IPS-18a (cell line): ENCODE results near the gene CD44.

Source experiments
- H3K27ac ChIP-seq: one replicate; pipeline ENCODE4 v1.5.1; 2013; ENCODE audit warnings: low read length
- H3K27me3 ChIP-seq: one replicate; pipeline ENCODE4 v1.6.1; 2013; ENCODE audit warnings: mild to moderate bottlenecking, low read length; ENCODE audit not compliant: control insufficient read depth, insufficient read depth
- H3K36me3 ChIP-seq: one replicate; pipeline ENCODE4 v1.6.1; 2013; ENCODE audit warnings: low read depth, low read length; ENCODE audit not compliant: control insufficient read depth
- H3K4me1 ChIP-seq: one replicate; pipeline ENCODE4 v1.6.1; 2013; ENCODE audit warnings: low read depth, low read length; ENCODE audit not compliant: control insufficient read depth
- H3K4me3 ChIP-seq: one replicate; pipeline ENCODE4 v1.5.1; 2013; ENCODE audit warnings: low read length
- H3K9ac ChIP-seq: one replicate; pipeline ENCODE4 v1.6.1; 2013; ENCODE audit warnings: mild to moderate bottlenecking, low read length, moderate library complexity
- H3K9me3 ChIP-seq: one replicate; pipeline ENCODE4 v1.6.1; 2013; ENCODE audit warnings: low read depth, low read length; ENCODE audit not compliant: control insufficient read depth

The CD44 gene

DNA sequence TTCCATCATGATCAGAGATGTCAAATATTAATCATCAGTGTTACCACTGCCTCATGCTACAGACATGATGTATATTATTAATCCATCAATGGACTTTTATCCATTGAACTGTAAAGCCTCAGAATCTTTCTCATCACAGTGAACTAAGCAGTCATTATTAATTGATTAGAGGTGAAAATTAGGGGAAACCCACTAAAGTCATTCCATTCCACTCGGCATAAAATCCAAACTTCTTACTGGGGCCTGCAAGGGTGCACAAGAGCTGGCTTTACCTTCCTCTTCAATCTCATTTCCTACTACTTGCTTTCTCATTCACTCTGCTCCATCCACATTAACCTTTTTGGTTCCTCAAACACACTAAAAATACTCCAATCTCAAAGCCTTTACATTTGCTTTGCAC, 7.9 kb upstream of the CD44 start:
- no peaks in the 10 kb centered on the region for H3K36me3 ChIP-seq
- peaks cover under 1% of the 10 kb centered on the region for H3K27me3 ChIP-seq
- no peaks in the 10 kb centered on the region for H3K9me3 ChIP-seq
- H3K4me1 ChIP-seq = no peaks in the 10 kb centered on the region
- no peak overlapping the region for H3K4me3 ChIP-seq
- no peak overlapping the region for H3K9ac ChIP-seq
- no peak overlapping the region for H3K27ac ChIP-seq

DNA sequence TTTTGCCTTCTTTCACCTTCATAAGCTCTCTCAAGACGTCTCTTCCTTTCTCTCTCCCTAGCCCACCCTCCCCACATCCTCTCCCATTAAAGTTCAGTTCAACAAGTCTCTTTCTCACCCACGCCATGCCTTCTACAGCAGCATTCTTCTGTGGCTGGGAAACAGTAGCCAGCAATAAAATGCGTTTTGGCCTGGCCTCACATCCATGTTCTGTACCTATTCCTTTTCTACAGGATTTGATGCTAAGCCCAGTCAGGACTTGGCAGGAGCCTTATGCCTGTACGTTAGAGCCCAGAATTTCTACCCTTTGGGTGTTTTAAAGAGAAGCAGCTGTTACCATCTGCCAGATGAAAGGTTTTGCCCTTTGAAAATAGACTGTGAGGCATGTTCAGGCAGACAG, 7.1 kb upstream of the CD44 start:
- H3K4me3 ChIP-seq = no peak overlapping the region
- no peak overlapping the region for H3K27ac ChIP-seq
- H3K9ac ChIP-seq = no peak overlapping the region
- H3K36me3 ChIP-seq = no peaks in the 10 kb centered on the region
- H3K9me3 ChIP-seq = no peaks in the 10 kb centered on the region
- H3K27me3 ChIP-seq = peaks cover 8% of the 10 kb centered on the region
- H3K4me1 ChIP-seq = no peaks in the 10 kb centered on the region

DNA sequence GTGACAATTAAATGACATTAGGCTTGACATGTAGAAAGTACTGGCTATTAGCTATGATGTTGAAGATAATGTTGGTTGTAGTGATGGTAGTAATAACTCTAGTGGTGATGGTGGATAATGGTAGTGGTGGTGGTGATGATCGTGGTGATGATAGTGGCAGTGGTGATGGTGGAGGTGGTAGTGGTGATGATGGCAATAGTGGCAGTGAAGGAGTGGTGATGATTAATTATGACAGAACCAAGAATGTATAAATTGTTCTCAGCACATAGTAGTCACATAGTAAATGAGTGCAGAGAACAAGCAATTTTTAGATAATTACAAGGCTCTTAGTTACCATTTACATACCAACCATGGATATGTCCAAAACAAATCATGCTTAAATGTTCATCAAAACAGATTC, 5.3 kb upstream of the CD44 start:
- peaks cover 24% of the 10 kb centered on the region for H3K27me3 ChIP-seq
- H3K4me3 ChIP-seq = no peak overlapping the region
- H3K27ac ChIP-seq = no peak overlapping the region
- H3K9me3 ChIP-seq = no peaks in the 10 kb centered on the region
- H3K9ac ChIP-seq = no peak overlapping the region
- no peaks in the 10 kb centered on the region for H3K4me1 ChIP-seq
- no peaks in the 10 kb centered on the region for H3K36me3 ChIP-seq

DNA sequence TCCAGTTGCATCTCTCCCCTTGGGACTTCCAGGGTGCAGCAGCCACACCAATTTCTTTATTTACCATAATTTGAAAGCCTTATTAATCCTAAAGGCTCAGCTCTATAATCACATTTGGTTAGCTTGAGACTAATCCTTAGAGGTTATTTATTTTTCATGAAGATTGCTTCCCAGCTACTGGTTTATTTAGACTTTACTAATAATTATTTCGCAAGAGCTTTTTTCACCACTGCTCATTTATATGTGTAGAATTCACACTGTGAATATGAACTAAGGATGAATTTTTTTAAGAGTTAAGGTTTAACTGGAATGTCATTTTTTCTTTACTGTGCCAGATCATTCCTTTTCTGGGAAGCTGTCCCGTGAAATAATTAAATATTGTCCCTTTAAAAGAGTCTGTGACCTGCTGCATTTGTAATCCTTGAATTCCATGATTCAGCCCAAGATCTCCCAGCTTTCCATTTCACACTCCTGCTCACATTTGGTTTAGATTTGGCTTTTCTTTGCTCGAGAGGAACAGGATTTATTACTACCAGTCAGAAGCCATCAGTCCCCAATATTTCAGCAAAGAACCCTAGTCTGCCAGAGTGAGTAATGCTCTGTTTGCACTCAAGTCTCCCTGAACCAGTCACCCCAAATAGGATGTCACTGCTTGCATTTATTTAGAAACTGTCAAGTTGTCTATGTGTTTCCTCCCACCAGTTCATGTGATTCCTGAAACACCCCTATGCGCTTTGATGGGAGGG, 4.4 kb upstream of the CD44 start:
- H3K27me3 ChIP-seq = peaks cover 34% of the 10 kb centered on the region
- no peak overlapping the region for H3K4me3 ChIP-seq
- H3K4me1 ChIP-seq = peaks cover under 1% of the 10 kb centered on the region

DNA sequence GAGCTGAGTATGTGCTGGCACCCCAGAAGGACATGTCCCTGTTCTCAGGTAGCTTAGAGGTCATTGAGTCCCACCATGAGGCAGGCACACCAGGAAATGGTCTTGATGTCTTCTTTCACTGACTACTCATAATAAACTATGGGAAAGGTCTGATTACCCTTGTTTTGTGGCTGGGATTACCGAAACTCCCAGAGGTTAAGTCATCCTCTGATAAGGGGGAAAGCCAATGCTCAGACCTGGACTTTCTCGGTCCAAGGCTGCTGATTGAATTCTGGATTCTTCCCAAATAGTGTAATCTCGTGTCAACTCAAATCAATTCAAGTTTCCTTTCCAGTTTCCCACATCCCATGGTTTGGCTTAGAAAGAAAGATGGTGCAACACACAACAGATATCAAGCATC, 3.7 kb upstream of the CD44 start:
- peaks cover 4% of the 10 kb centered on the region for H3K4me1 ChIP-seq
- H3K4me3 ChIP-seq = no peak overlapping the region
- H3K9ac ChIP-seq = no peak overlapping the region
- peaks cover 40% of the 10 kb centered on the region for H3K27me3 ChIP-seq
- no peak overlapping the region for H3K27ac ChIP-seq
- no peaks in the 10 kb centered on the region for H3K36me3 ChIP-seq
- no peaks in the 10 kb centered on the region for H3K9me3 ChIP-seq

More for the DNA sequence above, 4.4 kb upstream of the CD44 start:
- Histone ChIP-seq H3K27ac (no peak overlapping the region), H3K36me3 (no peaks in the 10 kb centered on the region), H3K9ac (no peak overlapping the region), H3K9me3 (no peaks in the 10 kb centered on the region)

DNA sequence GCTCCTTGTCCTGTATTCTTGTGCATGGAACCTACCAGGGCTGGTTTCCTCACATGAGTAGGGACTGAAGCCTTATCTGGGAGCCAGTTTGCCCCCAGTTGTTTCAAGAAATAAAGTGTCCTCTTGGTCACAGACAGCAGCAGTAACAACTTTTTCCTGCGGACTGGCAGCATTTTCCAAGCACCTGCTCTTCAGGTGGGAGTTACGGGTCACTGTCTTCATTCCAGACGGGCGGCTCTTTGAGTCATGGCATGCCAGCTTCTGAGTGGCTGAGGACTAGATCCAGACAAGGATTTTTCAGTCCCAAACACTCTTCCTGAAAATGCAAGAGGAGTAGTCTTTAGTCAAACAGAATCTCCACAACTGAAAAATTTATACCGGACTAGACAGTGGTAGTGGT, 2.7 kb upstream of the CD44 start:
- Histone ChIP-seq H3K9ac (no peak overlapping the region), H3K36me3 (no peaks in the 10 kb centered on the region), H3K27me3 (peaks cover 49% of the 10 kb centered on the region), H3K9me3 (no peaks in the 10 kb centered on the region), H3K27ac (no peak overlapping the region), H3K4me1 (peaks cover 4% of the 10 kb centered on the region), H3K4me3 (no peak overlapping the region)

DNA sequence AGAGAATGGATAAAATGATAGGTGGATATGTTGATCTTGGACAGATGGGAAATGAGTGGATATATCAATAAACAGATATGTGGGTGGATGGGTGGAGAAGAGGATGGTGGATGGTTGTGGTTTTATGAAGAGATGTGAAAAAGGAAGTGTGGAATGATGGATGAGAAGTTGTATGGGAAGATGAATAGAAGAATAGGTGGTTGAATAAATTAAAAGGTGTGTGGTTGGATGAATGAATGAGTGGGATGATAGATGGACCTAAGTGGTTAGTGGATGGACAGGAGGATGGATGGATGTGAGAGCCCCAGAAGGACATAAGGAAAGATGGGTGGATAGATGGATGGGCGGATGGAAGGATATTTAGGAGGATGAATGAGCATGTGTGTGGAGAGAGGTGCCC, 913 bp upstream of the CD44 start:
- peak overlapping the region; percentile 70 for H3K4me3 ChIP-seq
- H3K36me3 ChIP-seq = no peaks in the 10 kb centered on the region
- H3K9me3 ChIP-seq = no peaks in the 10 kb centered on the region
- peaks cover 49% of the 10 kb centered on the region for H3K27me3 ChIP-seq
- H3K27ac ChIP-seq = no peak overlapping the region
- H3K9ac ChIP-seq = no peak overlapping the region
- H3K4me1 ChIP-seq = peaks cover 4% of the 10 kb centered on the region

DNA sequence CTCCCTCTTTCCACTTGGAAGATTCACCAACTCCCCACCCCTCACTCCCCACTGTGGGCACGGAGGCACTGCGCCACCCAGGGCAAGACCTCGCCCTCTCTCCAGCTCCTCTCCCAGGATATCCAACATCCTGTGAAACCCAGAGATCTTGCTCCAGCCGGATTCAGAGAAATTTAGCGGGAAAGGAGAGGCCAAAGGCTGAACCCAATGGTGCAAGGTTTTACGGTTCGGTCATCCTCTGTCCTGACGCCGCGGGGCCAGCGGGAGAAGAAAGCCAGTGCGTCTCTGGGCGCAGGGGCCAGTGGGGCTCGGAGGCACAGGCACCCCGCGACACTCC, 397 bp upstream of the CD44 start:
- Histone ChIP-seq H3K9ac (peak overlapping the region; percentile 41), H3K4me1 (peaks cover 4% of the 10 kb centered on the region)

DNA sequence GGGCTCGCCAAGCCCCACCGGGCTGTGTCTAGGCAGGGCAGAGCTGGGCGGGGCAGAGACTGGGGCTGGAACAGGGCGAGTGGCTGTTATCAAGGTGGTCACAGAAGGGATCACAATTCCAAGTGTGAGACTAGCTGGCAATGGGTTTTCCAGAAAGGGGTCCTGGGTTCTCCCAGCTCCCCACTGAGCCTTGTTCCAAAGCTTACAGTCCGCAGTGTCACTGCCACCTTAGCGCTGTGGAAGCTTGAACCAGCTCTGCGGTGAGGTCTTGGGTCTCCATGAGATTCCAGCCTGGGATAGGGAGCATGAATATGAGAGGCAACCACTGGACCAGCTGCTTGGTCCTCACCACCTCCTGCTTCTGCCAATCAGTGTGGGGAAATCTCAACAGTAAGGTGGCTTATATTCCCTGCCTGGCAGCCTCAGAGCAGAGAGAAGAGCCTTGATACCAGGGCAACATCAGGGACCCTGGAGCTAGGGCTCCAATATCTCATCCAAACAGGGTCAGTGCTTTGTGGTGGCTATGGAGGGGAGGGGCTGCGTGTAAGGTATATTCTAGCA, 831 bp downstream of the CD44 start:
- H3K9ac ChIP-seq = no peak overlapping the region
- no peak overlapping the region for H3K27ac ChIP-seq
- peaks cover 4% of the 10 kb centered on the region for H3K4me1 ChIP-seq
- H3K27me3 ChIP-seq = peaks cover 49% of the 10 kb centered on the region
- H3K4me3 ChIP-seq = peak overlapping the region; percentile 70
- H3K36me3 ChIP-seq = no peaks in the 10 kb centered on the region
- no peaks in the 10 kb centered on the region for H3K9me3 ChIP-seq

More for the DNA sequence above, 397 bp upstream of the CD44 start:
- H3K27ac ChIP-seq = no peak overlapping the region
- peaks cover 49% of the 10 kb centered on the region for H3K27me3 ChIP-seq
- peak overlapping the region; percentile 70 for H3K4me3 ChIP-seq
- no peaks in the 10 kb centered on the region for H3K9me3 ChIP-seq
- H3K36me3 ChIP-seq = no peaks in the 10 kb centered on the region

DNA sequence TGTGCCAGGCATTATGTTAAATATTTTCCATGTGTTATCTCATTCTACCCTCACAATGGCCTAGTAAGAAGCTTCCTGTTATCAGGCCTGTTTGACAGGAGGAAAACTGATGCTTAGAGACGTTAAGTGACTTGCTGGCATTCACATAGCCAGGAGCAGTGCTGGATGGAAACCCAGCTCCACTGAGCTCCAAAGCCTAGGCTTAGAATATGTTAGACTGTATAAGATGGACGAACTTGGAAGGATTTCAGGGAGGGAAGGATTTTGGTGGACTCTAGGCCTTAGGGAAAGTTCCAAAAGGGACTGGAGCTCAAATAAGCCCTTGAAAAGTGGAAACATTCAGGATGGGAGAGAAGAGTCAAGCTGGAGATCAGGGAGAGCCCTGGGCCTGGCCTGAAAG, 2.1 kb downstream of the CD44 start:
- H3K36me3 ChIP-seq = no peaks in the 10 kb centered on the region
- no peak overlapping the region for H3K9ac ChIP-seq
- H3K4me3 ChIP-seq = no peak overlapping the region
- H3K27me3 ChIP-seq = peaks cover 49% of the 10 kb centered on the region
- peaks cover 4% of the 10 kb centered on the region for H3K4me1 ChIP-seq
- no peak overlapping the region for H3K27ac ChIP-seq
- no peaks in the 10 kb centered on the region for H3K9me3 ChIP-seq

DNA sequence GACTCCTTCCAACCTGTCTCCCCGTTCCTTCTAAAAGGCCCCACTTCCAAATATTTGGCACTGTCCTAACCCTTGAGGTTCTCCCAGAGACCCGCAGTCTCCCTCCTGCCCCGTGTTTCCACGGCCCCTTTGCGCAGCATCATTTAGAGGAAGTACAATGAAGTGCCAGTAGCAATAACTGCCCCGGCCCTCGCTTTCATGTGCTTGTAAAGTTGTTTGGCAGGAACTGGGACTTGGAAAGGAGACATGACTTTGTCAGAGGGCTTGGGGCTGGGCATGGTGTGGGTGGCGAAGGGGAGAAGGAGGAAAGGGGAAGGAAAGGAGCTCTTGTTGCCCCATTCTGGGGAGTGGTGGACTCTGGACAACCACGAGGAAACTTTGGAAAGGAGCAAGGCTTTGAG, 2.6 kb downstream of the CD44 start:
- H3K27me3 ChIP-seq = peaks cover 44% of the 10 kb centered on the region
- H3K9ac ChIP-seq = no peak overlapping the region

DNA sequence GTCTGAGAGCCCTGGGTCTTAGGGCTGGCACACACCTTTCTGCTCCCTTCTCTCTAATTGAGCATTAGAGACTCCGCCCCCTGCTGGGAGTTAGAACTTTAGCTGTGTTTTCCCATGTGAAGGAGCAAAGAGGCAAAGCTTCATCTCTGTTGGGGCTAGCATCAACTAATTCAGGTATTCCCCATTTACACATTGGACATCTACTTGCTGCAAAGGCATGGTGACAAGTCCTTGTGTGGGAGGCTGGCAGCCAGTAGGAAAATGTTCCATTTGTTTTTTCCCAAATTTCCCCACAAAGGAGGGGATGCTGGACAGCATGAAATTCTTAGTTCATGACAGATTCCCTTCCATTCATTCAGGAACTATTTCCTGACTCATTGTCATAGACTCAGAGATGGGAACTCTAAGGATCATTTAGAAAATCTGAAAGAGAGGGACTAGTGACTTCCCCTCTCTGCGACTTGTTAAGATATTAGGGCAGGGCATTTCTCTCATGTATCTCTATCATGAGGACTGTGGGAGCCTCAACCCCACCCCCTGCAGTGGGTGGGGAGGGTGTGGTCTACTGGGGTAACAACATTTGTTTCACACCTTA, 3.6 kb downstream of the CD44 start:
- Histone ChIP-seq H3K27me3 (peaks cover 35% of the 10 kb centered on the region), H3K9ac (no peak overlapping the region), H3K36me3 (no peaks in the 10 kb centered on the region), H3K4me3 (no peak overlapping the region), H3K9me3 (no peaks in the 10 kb centered on the region), H3K4me1 (peaks cover 4% of the 10 kb centered on the region), H3K27ac (no peak overlapping the region)

More for the DNA sequence above, 2.6 kb downstream of the CD44 start:
- no peaks in the 10 kb centered on the region for H3K9me3 ChIP-seq
- peaks cover 4% of the 10 kb centered on the region for H3K4me1 ChIP-seq
- H3K36me3 ChIP-seq = no peaks in the 10 kb centered on the region
- no peak overlapping the region for H3K27ac ChIP-seq
- no peak overlapping the region for H3K4me3 ChIP-seq
